ENCODE measurements around the gene FOXD1. TPM values are rescaled to one million over a fixed set of nuclear protein-coding genes. Genes with fewer than 3 reads are reported as not detected.

The FOXD1 gene
- total and polyA plus RNA-seq, 2 of the 8 experiments (the other 6 are each of a cell fraction or from before 2014, with no cell fraction given): 0.11 to 1.1 TPM

DNA sequence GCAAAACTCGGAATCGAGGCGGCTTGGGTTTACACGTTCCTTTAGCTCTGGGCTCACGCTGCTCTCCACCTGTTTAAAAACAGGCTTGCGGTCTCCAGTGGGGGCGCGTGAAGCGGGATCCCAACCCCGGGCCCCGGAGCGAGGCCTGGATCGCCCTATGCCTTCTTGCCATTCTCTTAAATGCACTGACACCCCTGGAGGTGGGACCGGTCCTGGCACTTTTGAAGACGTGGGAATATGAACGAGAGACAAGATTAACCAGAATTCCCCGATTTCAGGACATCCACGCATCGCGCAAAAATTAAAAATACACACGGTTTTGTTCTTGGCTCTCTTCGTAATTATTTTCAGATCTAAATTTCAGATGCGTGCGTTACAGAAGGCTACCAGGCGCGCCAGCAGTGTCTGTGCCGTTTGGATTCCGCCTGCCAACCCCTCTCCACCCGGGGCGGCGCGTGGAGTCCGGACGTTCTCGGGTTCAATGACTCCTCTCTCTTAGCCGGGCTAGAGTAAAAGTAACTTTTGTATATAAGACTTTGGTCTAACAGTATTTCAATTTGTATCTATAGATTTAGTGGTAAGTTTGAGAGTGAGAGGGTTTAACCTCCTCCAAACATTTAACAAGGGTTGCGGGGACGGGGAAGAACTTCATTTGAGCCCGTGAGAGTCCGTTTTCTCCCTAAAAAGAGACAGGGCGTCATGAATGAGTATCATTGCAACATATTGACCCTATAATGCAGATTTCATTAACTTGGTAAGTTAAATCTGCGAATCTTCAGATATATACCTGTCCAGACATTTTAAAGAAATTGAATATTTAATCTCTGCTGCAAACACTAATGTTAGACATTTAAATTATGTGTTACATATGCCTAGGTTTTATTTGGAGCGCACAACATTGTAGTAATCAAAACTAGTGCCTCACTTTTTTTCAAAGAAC, 3.8 kb downstream of the FOXD1 start:
- Histone ChIP-seq H4K20me1 (replicated peaks in 1 of 2; ENCODE audit: control insufficient read depth in 1 of 2, insufficient read depth in 2 of 2, low read length in 2 of 2) (peaks cover 5 to 7% of the 10 kb centered on the region in 2 experiments), H2BK5ac (ENCODE audit: low read depth, low read length) (no peak overlapping the region), H2BK20ac (ENCODE audit: low read length) (no peak overlapping the region), H3K79me2 (ENCODE audit: control insufficient read depth in 1 of 2, insufficient read depth in 2 of 2, low read length in 2 of 2) (no peaks in the 10 kb centered on the region), H3K27ac (ENCODE audit: low read depth, low read length) (no peak overlapping the region), H3K9me3 (ENCODE audit: insufficient read depth in 2 of 2, low read depth in 1 of 2, low read length in 1 of 2) (peaks cover 0 to 1% of the 10 kb centered on the region in 2 experiments; a peak in 1 of 4 replicates), H3K14ac (ENCODE audit: insufficient read length) (no peak overlapping the region), H3K23ac (ENCODE audit: insufficient read length) (no peak overlapping the region), H3K18ac (ENCODE audit: extremely low read depth, low read length) (no peak overlapping the region; the same call in 1 of the 2 replicates), H4K8ac (ENCODE audit: extremely low read depth, insufficient read depth, low read length) (peak overlapping the region; percentile 5; the same call in 1 of the 2 replicates), H3K4me2 (ENCODE audit: insufficient read depth in 1 of 2, low read depth in 2 of 2, low read length in 2 of 2) (peak overlapping the region; percentile 44 to 65), H3K56ac (replicated peaks; ENCODE audit: insufficient read length, low read depth, low read length) (no peak overlapping the region), H4K91ac (replicated peaks; ENCODE audit: insufficient read length, low read length) (no peak overlapping the region), H2BK15ac (ENCODE audit: low read length) (no peak overlapping the region), H4K5ac (ENCODE audit: insufficient read length, low read depth, low read length) (no peak overlapping the region), H3K4me1 (replicated peaks in 1 of 4; ENCODE audit: control insufficient read depth in 3 of 4, insufficient read depth in 4 of 4, low read length in 3 of 4) (peaks cover 6 to 14% (median 8%) of the 10 kb centered on the region in 4 experiments), H3K23me2 (ENCODE audit: low read depth, low read length) (peaks cover 6% of the 10 kb centered on the region; the same call in 1 of the 2 replicates), H2AFZ (ENCODE audit: low read length) (no peak overlapping the region), H2AK5ac (ENCODE audit: low read depth, low read length) (no peak overlapping the region), H3K79me1 (ENCODE audit: low read depth, low read length) (no peaks in the 10 kb centered on the region), H3K4me3 (ENCODE audit: extremely low read depth in 1 of 4, insufficient read depth in 2 of 4, low read depth in 3 of 4, low read length in 4 of 4) (peak overlapping the region in 3 of 4 experiments; percentile 4 to 43 (median 19); a peak in 4 of 8 replicates), H3K9ac (replicated peaks in 1 of 4; ENCODE audit: extremely low read depth in 1 of 4, low read depth in 3 of 4, low read length in 3 of 4) (no peak overlapping the region), H3K36me3 (ENCODE audit: control insufficient read depth in 2 of 4, insufficient read depth in 4 of 4, low read length in 3 of 4) (no peaks in the 10 kb centered on the region), H3K27me3 (replicated peaks in 1 of 4; ENCODE audit: control insufficient read depth in 3 of 4, extremely low read depth in 1 of 4, insufficient read depth in 3 of 4, low read length in 3 of 4) (peaks cover 68 to 94% (median 80%) of the 10 kb centered on the region in 4 experiments), H2BK12ac (ENCODE audit: low read depth, low read length) (0 out of 2 replicates have a peak overlapping the region, but pooled peaks have one; percentile 35), H3K4ac (replicated peaks; ENCODE audit: insufficient read length, low read depth, low read length) (no peak overlapping the region), H2BK120ac (replicated peaks; ENCODE audit: low read depth, low read length) (no peak overlapping the region)
- no peak for DNase-seq (ENCODE audit: low read depth in 1 of 2, low spot score in 2 of 2)
- 6% methylated on average over 43 of the region's 43 CpGs; no CpG with 5 or more reads in 1 of the 2 experiments for WGBS, 2 experiments (ENCODE audit: extremely low coverage in 1 of 2, insufficient coverage in 1 of 2, insufficient read length in 1 of 2, insufficient replicate concordance in 2 of 2, low coverage in 1 of 2, low lambda C conversion rate in 2 of 2, missing lambda C conversion rate in 1 of 2)
- peak; percentile 72 for FAIRE-seq
- CTCF ChIA-PET (ENCODE audit: partially characterized antibody): interaction anchor here (0.8 to 3.3 kb wide), 8 partner anchors 8 to 339 kb away, joined by 3 to 16 read pairs (median 3); no protein-coding TSS in a partner anchor
- POLR2A ChIA-PET (ENCODE audit: partially characterized antibody): interaction anchor here (2.4 kb wide), 1 partner anchor 24 kb away, joined by 9 read pairs; no protein-coding TSS in a partner anchor
- TF ChIP-seq SIN3A (conservative IDR thresholded peaks at IDR 0.05 in 1 of 2, IDR thresholded peaks at IDR 0.05 in 1 of 2; ENCODE audit: low read depth in 1 of 2, low read length in 2 of 2) (no peak; a peak in 1 of 4 replicates), RFX5 (IDR thresholded peaks at IDR 0.05; ENCODE audit: borderline replicate concordance, low read depth, low read length) (no peak), SRF (IDR thresholded peaks at IDR 0.05; ENCODE audit: low read depth, low read length) (no peak), CTBP2 (IDR thresholded peaks at IDR 0.05; ENCODE audit: borderline replicate concordance, insufficient read depth, insufficient read length, low read length) (no peak), POLR2A (IDR thresholded peaks at IDR 0.05; ENCODE audit: control extremely low read depth in 1 of 2, low read depth in 2 of 2, low read length in 2 of 2) (no peak), HDAC6 (IDR thresholded peaks at IDR 0.05; ENCODE audit: low read depth, low read length) (no peak)
- TF ChIP-seq, protein P1, sequence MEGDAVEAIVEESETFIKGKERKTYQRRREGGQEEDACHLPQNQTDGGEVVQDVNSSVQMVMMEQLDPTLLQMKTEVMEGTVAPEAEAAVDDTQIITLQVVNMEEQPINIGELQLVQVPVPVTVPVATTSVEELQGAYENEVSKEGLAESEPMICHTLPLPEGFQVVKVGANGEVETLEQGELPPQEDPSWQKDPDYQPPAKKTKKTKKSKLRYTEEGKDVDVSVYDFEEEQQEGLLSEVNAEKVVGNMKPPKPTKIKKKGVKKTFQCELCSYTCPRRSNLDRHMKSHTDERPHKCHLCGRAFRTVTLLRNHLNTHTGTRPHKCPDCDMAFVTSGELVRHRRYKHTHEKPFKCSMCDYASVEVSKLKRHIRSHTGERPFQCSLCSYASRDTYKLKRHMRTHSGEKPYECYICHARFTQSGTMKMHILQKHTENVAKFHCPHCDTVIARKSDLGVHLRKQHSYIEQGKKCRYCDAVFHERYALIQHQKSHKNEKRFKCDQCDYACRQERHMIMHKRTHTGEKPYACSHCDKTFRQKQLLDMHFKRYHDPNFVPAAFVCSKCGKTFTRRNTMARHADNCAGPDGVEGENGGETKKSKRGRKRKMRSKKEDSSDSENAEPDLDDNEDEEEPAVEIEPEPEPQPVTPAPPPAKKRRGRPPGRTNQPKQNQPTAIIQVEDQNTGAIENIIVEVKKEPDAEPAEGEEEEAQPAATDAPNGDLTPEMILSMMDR (IDR thresholded peaks at IDR 0.05; ENCODE audit: control extremely low read depth in 1 of 3, insufficient read depth in 1 of 3, low read depth in 1 of 3, low read length in 3 of 3): peak in 2 of 3 experiments; percentile 20 to 21; a peak in 2 of 4 replicates

All from H1 (cell line).